DMS153 treated with DMSO at 0.1 percent for 48 hours (cell line): Measurements from ENCODE around the gene TUBA3E.
"Not testable (repeated sequence)": the region's sequence is repeated elsewhere in the genome, so short reads cannot be mapped to it uniquely, and the experiment has no call there.

Experiments used
- DNase-seq: peaks from one replicate; lab custom pipeline; 2025; ENCODE audit not compliant: unreplicated experiment; lab: John Stamatoyannopoulos, UW

Gene TUBA3E

DNA sequence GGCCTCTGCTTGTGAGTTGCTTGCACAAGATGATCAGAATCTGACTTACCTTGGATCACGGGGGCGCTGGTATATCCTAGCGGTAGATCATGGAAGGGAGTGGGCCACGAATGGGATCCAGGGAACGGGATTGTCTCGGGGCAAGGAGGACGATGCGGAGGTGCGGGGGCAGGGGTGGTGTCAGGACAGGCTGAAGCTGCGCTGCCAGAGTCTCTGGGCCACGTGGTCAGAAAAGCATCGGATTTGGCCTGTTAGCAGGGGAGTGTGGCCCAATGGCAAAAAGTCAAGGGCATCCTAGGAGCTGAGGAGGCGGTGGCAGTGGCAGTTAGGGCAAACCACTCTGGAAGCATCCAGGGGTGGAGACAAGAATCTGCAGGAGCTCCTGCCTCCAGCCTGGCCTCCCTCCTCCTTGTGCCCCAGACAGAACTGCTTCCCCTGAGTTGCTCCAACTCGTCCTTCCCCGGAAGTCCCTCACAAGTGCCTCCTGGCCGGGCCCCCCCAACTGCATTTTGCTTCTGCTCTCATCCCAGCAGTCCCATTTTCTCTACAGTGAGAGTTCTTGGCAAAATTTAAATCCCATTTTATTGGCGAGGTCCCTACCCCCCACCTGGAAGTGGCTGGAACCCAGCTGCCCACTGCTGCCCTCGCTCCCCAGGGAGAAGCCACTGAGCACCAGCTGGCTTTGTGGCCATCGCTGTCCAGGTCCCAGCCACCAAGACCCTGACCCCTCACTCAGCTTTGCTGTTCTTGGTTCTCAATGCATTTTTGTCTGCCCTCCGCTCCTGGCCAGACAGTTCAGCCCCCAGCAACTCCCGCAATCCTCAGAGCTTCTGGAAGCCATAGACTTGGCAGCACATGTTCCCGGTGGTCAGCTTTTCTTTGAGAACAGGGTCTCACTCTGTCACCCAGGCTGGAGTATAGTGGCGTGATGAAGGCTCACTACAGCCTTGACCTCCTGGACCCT lies 47.8 kb downstream of the TUBA3E start:
- no peak for DNase-seq

DNA sequence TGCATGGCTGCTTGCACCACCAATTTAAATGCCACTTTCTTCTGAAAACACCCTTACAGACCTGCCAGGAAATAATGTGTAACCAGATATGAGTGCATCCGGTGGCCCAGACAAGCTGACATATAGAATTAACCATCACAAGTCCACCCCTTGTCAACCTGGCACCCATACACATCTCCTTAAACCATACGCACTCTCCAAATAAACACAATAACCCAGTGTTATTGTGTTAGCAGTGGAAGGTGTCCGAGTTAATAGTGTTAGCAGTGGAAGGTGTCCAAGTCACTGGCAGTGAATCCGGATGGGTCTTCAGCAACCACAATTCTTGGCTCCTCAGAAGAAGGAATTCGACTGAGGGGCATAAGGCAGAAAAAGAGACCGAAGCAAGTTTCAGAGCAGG lies 49.7 kb downstream of the TUBA3E start:
- peak; percentile 63 for DNase-seq

DNA sequence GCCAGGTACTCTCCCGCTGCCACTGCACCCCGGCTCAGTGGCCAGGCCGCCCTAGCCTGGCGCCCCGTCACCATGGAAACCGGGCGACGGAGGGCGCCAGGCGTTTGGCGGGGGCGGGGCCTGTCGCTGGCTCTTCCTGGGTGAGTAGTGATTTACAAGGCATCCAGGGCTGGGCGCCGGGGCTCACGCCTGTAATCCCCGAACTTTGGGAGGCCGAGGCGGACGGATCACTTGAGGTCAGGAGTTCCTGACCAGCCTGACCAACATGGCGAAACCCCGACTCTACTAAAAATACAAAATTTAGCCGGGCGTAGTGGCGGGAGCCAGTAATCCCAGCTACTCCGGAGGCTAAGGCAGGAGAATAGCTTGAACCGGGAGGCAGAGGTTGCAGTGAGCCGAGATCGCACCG lies 53.2 kb downstream of the TUBA3E start, which contains the start of gene CCDC74B:
CCDC74B (minus strand) TSS at position 107 of the 409 bp plus-strand sequence. CDS start 116 bp downstream, outside the sequence.
- peak; percentile 7 for DNase-seq

DNA sequence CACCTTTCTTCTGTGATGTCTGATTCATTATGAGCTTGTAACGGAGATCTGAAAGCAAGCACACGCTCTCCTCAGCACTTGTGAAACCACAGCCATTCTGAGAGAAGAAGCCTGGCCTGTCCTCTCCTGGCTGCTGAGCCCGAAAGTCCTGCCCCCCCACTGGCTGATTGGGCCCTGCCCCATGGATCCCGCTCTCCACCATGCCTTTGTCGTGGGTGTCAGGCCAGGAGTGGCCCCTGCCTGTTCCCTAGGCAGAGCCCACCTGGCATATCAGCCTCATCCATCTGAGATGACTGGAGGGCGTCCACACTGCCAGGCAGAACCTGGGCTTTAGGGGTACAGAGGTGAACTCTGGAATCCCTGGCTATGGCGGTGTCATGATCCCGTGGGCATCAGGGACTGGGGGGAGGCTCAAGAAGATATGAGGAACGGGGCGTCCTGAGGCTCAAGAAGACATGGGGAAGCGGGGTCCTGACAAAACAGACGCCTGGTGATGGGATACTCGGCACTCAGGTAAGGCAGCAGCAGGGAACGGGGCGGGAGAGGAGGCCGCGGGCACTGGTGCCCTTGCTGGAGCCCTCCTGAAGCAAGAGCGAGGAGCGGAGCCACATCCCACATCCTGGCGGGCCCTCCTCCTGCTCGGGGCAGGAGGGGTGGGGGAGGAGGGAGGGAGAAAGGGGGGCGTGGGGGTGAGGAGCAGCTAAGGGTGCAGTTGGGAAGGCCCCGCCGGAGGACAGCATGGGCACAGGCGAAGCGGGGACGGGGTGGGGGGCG lies 54.8 kb downstream of the TUBA3E start:
- not testable (repeated sequence) for DNase-seq

DNA sequence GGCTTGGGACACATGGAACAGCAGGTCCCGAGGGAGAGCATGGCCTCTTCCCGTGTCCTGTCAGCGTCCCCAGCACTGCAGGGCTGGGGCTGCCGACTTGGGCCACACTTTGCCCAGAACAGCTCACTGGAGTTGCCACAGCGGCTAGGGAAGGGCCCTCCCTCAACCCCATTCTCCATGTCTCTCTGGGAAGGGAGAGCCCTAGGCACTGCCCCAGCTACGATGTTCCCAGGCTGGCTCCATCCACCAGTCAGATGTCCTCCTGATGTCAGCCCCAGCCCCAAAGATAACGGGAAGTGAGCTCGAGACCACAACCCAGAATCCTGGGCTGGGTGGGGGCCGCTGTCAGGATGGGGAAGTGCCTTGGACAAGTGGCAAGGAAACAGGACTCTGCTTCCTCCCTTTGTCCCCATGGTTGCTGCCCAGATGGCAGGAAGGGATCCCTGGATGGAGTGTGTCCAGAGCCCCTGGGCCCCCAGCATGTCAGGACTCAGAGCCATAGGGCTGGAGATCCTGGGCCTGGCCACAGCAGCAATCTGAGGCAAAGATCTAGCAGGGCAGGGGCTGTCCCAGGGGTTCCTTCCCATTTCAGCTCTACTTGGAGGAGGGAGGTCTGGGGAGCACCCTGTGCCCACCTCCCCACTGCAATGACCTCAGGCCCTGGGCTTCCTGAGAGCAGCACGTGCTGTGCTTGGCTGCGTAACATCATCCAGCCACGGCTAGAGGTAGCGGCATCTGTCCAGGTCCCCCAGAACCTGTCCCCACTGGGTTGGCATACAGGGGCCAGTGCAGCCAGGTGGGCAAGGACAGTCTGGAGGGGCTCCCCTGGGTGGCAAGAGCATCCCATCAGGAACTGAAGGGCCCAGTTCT lies 55.6 kb downstream of the TUBA3E start:
- not testable (repeated sequence) for DNase-seq
